SU-DHL-6 (cell line): ENCODE measurements around the gene TIPARP.

Experiments used
- CTCF ChIP-seq: fragments of 200-600 bp; sonication (generic); IDR thresholded peaks from one replicate; pipeline ENCODE4 v1.5.1; 2017; ENCODE audit warnings: antibody characterized with exemption, mild to moderate bottlenecking, low read length, moderate library complexity; ENCODE audit not compliant: insufficient read depth, poor library complexity, severe bottlenecking
- EZH2phosphoT487 ChIP-seq: fragments of 200-600 bp; sonication (generic), shearing (Covaris generic); conservative IDR thresholded peaks from 2 replicates; pipeline ENCODE4 v1.6.1; 2018; ENCODE audit warnings: mild to moderate bottlenecking, antibody characterized with exemption, low read length, moderate library complexity, mixed read lengths

GRCh38 chr3:156666073-156666472, 8.3 kb upstream of the TIPARP start:
- TF ChIP-seq EZH2phosphoT487 (no peak), CTCF (no peak)
